SIG-M5 treated with dmso at 0.1 percent for 504 hours (cell line): ENCODE results near the gene DACH1.

Source experiments
- DNase-seq: peaks from one replicate; lab custom pipeline; 2025; ENCODE audit not compliant: unreplicated experiment; lab: John Stamatoyannopoulos, UW

The DACH1 gene

GRCh38 chr13:71830736-71831135 lies 36.3 kb downstream of the DACH1 start:
- no peak for DNase-seq

GRCh38 chr13:71830323-71830722 lies 36.7 kb downstream of the DACH1 start:
- no peak for DNase-seq

- no peak for DNase-seq
These were observed 37.5 kb downstream of the DACH1 start for GRCh38 chr13:71829547-71829946.

- DNase-seq = no peak
These were observed 38.4 kb downstream of the DACH1 start for GRCh38 chr13:71828564-71828963.

- DNase-seq = peak; percentile 25
These were observed 38.9 kb downstream of the DACH1 start for GRCh38 chr13:71828117-71828516.

GRCh38 chr13:71827241-71827640 lies 39.8 kb downstream of the DACH1 start:
- DNase-seq = no peak

- DNase-seq = no peak
These were observed 46.3 kb downstream of the DACH1 start for GRCh38 chr13:71820699-71821098.

GRCh38 chr13:71817335-71817734 lies 49.7 kb downstream of the DACH1 start:
- no peak for DNase-seq

- DNase-seq = no peak
These were observed 52.1 kb downstream of the DACH1 start for GRCh38 chr13:71814806-71815360.

GRCh38 chr13:71813187-71813586 lies 53.8 kb downstream of the DACH1 start:
- no peak for DNase-seq

- no peak for DNase-seq
These were observed 55.7 kb downstream of the DACH1 start for GRCh38 chr13:71811344-71811743.

- DNase-seq = no peak
These were observed 58.3 kb downstream of the DACH1 start for GRCh38 chr13:71808708-71809107.

GRCh38 chr13:71806886-71807285 lies 60.1 kb downstream of the DACH1 start:
- DNase-seq = no peak

GRCh38 chr13:71803066-71803465 lies 63.9 kb downstream of the DACH1 start:
- DNase-seq = peak; percentile 14

- DNase-seq = no peak
These were observed 65.2 kb downstream of the DACH1 start for GRCh38 chr13:71801781-71802180.

GRCh38 chr13:71801165-71801760 lies 65.7 kb downstream of the DACH1 start:
- DNase-seq = no peak

GRCh38 chr13:71799324-71799723 lies 67.7 kb downstream of the DACH1 start:
- DNase-seq = no peak

- no peak for DNase-seq
These were observed 68.3 kb downstream of the DACH1 start for GRCh38 chr13:71798707-71799106.

- peak; percentile 23 for DNase-seq
These were observed 69.5 kb downstream of the DACH1 start for GRCh38 chr13:71797517-71797916.

- DNase-seq = no peak
These were observed 77.2 kb downstream of the DACH1 start for GRCh38 chr13:71789693-71790329.

- DNase-seq = no peak
These were observed 78.0 kb downstream of the DACH1 start for GRCh38 chr13:71789037-71789436.

GRCh38 chr13:71787414-71787813 lies 79.6 kb downstream of the DACH1 start:
- no peak for DNase-seq

GRCh38 chr13:71786875-71787274 lies 80.1 kb downstream of the DACH1 start:
- no peak for DNase-seq
